GM21723 (cell line): Measurements from ENCODE around the gene WWOX.
A peak's percentile ranks its signal among the peaks of the same experiment; 100 is the strongest.

Experiments used
- ATAC-seq: cut with Tn5 transposase; IDR thresholded peaks from one replicate; pipeline ENCODE4 v1.9.1; 2021; ENCODE audit warnings: mild to moderate bottlenecking, moderate library complexity; ENCODE audit not compliant: unreplicated experiment

WWOX gene

DNA sequence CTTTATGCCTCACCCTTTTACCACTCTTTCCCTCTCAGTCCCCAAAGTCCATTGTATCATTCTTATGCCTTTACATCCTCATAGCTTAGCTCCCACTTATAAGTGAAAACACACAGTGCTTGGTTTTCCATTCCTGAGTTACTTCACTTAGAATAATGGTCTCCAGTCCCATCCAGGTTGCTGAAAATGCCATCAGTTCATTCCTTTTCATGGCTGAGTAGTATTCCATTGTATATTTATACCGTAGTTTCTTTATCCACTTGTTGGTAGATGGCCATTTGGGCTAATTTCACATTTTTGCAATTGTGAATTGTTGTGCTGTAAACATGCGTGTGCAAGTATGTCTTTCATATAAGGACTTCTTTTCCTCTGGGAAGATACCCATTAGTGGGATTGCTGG is 597.3 kb downstream of the WWOX start:
- no peak for ATAC-seq

DNA sequence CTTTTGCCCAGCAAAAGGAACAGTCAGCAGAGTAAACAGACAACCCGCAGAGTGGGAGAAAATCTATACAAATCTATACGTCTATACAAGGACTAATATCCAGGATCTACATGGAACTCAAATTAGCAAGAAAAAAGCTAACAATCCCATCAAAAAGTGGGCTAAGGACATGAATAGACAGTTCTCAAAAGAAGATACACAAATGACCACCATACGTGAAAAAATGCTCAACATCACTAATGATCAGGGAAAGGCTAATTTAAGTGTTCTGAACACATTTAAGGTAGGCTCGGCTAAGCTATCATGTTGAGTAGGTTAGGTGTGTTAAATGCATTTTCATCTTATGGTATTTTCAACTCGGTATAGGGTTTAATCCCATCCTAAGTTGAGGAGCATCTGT is 598.0 kb downstream of the WWOX start:
- ATAC-seq: no peak

DNA sequence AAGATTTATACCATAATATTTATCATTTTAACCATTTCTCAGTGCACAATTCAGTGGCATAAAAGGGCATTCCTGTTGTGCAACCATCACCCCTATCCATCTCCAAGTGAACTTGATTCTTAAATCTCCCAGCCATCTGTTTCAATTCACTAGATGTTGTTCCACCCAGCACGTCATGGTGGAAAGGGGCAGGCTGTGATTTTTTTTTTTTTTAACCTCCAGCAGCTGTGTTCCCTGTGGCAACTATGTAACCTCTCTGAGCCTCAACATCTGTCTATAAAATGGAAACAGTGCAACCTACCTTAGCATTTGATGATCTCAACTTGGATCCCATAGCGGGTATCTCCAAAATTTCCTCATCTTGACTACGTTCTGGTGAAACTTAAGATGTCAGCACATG is 604.5 kb downstream of the WWOX start:
- no peak for ATAC-seq

DNA sequence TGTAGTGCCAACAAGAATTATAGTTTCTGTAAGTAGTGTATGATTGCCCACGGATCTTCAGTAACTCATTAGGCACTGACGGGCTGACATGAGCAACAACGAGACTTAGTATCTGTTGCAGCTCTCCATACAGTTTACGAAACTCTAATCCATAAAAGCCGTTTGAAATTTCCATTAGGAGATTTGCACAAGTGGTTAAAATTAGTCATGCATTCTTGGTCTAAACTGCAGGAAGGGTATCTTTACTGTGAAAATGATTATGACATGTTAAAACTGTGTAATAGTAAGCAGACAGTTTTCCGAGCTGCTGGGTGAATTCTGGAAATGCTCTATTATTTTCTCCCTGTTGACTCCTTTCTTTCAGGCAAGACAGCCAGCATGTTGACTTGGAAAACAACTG is 605.0 kb downstream of the WWOX start:
- no peak for ATAC-seq

DNA sequence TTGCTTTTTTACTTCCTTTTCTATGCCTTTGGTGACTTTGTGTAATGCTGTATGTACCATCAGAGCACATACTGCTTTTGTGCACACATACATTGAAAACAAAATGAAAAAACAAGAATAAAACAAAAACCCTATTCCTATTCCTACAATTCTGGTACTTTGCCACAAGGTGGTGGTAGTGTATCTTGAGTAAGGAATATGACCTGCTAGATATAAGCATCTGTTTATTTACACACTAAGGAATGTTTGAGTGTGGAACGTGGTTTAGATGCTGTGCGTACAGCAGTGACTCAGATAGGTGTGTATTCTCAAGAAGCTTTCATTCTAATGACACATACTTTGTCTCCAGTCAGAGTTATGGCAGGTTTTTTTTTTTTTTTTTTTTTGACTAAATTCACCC is 606.2 kb downstream of the WWOX start:
- no peak for ATAC-seq

DNA sequence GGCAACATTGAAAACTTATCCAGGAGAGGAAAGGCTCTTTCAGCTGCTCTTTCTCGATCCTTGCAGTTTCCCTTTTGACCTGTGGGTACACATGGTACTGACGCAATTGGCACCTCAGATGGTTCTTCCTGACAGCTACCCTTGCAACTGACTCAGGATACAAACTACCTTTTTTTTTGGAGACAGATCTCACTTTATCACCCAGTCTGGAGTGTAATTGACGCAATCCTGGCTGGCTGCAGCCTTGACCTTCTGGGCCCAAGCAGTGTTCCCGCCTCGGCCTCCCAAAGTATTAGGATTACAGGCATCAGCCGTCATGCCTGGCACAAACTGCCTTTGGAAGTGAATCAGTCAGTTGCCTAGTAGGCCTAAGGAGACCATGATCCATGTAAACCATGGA is 607.2 kb downstream of the WWOX start:
- ATAC-seq: no peak

DNA sequence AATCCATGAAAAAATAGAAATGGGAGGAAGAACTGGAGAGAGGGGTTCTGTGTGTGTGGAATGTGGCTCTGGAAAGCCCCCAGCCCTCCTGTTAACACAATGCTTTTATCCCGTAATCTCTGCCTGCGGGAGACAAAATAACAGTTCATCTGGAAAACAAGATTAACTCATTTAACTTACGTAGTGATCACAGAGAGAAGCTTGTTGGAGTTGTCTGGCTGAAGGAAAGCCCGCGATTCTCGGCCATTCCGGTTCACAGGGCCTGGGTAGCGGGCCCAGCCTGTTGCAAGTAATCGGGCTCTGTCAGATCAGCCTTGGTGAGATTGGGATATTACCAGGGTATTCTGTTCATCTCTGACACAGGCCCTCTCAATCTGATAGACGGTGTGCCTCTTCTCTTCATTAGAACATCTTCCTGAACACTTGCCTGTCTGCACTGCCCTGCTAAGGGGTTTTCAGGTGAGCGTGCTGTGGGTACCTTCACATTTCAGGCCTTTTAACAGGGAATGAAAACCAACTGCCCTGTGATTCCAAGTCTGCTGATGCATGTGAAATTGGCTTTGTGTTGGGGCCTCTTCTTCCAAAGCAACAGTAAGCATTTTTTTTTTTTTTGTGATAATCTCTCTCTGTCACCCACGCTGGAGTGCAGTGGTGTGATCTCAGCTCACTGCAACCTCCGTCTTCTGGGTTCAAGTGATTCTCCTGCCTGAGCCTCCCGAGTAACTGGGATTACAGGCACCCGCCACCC is 609.9 kb downstream of the WWOX start:
- ATAC-seq: no peak

DNA sequence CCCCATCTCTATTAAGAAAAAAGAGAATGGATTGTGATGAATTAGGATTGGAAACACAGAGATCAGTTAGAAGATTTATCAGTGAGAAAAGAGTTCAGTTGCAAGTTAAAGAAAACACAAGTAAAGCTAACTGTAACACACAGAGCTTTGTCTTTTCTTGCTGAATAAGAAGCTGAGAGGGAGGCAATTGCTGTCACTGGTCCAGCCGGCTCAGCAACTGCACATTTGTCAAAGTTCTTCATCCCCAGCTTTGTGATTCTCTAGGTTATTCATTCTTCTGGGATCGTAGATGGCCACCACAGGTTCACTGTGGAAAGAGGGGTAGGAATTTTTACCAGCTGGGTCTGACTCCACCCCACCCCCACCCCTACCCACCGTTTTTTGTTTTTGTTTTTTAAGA is 615.7 kb downstream of the WWOX start:
- no peak for ATAC-seq

DNA sequence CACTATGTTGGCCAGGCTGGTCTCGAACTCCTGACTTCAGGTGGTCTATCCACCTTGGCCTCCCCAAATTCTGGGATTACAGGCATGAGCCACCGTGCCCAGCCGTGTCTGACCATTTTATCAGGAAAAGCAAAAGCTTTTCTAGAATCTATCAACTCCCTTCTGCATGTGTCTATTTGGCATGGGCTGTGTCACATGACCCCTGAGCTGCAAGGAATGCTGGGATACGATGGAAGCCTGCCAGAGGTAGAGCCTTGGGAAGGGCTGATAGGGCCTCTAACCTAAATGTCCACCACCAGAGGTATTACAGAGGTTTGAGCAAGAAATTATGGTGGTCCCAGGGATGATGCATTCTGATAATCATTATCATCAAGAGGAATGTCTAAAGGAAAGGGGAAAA is 616.2 kb downstream of the WWOX start:
- ATAC-seq: no peak

DNA sequence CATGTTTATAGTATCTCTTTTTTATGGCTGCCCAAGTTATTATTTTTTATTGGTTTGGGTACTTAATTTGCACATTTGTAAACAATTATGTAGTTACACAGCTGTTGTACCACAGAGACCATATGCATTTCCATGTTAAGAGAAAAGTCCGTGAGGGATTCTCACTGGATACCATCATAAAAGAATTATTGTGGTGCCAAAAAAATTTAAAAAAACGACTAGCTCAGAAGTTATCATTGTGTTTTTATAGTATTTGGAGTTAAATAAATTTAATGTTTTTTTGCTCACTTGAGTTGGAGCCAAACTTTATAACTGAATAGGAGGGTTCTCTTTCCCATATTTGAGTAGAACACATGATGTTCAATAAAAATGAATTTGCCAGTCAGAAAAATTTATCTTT is 618.7 kb downstream of the WWOX start:
- no peak for ATAC-seq

DNA sequence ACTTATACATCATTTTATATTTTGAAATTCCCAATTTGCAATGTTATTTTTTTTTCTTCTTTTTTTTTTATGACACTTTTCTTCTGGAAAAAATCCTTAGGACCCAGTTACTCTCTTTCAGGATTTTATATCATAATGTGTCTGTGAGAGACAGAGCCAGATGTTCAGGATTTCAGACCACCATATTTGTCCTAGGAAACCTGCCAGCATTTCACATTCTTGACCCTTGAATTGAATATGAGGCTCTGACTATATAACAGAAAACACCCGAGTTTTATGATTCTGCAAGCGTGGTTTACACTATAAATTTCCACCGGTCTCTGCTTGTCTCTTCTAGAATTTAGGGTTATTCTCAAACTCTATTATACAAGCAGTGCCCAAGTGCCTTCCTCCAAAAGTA is 621.0 kb downstream of the WWOX start:
- ATAC-seq: no peak

DNA sequence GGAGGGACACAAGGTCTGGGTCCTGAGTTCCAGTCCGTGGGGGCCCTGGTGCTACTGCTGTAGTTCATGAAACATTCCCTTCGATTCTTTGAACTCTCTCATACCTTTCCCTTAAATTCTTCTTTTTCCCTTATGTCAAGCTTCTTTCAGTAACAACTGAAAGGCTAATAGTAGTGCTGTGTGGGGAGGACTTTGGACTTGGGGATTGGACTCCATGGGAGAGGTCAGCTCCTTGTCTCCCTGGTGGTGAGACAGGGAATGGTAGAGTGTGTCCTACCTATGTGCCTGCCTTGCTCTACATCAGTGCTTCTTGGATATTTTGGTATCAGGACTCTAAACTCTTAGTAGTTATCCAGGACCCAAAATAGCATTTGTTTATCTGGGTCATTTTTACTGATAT is 628.1 kb downstream of the WWOX start:
- ATAC-seq: no peak

DNA sequence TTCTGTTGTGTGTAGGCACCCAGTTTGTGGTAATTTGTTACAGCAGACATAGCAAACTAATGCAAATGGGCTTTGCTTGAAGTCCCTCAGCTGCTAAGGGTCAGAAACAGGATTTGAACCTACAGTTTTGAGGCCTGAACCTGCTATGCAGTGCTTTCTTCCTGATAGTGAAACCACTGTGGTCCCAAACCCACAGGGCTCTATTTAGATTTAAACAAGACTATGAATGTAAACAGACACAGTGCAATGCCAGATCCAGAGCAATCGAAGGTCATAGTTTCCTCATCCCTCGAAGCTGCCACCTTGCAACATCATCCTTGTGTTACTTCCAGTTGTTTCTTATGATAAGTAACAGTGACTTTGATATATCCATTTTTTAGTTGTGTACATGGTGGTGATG is 630.2 kb downstream of the WWOX start:
- ATAC-seq: no peak

DNA sequence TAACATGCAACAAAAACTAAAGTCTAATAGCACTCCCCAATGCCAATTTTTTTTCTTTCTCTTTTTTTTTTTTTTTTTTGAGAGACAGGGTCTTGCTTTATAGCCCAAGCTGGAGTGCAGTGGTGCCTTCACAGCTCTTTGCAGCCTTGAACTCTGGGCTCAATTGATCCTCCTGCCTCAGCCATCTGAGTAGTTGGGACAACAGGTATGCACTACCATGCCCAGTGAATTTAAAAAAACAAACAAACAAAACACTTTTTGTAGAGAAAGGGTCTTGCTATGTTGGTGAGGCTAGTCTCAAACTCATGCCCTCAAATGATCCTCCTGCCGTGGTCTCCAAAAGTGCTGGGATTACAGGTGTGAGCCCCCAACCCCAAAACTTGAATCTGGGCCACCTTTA is 632.3 kb downstream of the WWOX start:
- no peak for ATAC-seq

DNA sequence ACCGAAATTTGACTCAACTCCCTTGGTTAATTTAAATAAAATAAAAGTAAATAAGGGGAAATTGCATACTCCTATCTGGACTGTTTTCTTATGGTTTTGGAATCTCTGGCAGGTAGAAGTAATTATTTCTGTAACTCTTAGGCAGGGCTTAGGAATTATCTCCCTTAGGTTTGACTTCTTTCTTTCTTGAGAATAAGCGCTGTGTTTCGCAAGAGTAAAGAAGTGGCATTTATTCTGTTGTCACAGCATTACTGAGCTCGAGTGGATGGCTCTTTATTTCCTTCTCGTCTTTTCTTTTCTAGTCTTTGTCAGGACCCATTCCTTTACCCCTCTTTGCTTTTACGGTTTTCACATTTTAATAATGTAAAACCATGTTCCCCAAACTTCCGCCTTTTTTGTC is 633.2 kb downstream of the WWOX start:
- no peak for ATAC-seq

DNA sequence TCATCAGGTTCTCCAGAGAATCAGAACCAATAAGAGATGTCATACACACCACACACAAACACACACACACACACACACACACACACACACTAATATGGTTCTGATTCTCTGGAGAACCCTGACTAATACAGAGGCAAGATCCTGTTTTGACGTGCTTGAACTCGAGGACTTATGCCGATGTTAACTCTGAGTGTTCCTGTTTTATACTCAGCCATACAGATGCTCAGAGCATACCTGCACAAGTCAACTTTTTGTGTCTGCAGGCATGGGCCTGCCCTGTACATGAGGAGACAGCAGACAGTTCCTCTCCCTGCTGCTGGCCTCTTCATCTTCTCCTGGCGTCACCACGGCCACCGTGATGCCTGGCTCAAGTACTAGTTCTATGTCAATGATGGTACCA is 635.9 kb downstream of the WWOX start:
- no peak for ATAC-seq

DNA sequence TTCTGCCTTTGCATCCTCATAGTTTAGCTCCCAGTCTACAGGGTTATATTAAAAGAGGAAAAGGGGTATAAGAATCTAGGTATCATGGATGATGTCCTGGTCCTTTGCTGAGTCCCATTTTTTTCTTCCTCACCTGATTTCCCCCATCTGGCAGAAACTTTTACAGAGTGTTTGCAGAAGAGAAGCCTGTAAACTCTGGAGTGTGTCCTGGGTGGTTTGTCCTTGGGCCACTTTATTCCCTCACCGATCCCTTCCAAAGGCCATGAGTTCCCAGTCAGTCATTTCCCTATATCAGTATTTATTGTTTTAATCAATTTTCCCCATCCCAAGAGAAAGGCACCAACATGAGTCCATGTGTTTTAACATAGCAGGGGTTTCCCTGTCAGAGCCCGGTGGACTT is 638.2 kb downstream of the WWOX start:
- ATAC-seq: no peak

DNA sequence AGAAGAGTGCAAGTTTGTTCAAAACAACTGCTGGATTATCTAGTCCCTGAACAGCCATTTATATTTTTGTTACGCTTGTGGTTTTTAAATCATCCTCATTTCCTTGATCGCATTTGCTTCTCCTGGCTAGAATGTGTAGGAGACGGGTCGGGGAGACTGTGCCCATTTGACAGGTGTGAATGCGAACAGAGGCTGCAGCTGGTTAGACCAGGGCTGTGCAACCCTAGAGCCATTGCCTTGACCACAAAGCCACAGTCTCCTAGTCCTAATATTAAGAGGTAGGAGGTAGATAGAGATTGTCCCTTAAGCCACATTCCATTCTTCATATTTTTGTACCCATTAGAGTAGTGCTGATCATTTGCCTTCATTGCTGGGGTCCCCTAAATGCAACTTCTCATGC is 639.1 kb downstream of the WWOX start:
- ATAC-seq: no peak

DNA sequence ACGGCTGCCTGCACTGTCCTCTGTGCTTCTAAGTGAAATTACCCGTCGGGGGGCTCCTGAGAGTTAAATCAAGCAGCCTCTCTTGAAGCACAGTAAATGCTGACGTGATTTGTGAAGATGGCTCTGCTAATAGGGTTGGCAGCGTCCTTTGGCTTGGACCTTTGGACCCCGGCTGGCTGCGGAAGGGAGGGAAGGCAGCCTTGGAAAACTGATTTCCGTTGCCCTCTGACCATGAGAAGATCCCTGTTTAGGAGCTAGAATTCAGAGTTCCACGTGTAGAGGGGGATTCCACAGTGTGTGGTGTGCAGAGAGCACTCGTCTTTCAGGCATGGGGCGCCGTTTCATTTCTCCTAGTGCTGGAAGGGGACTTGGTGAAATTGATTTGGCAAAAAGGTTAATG is 640.8 kb downstream of the WWOX start:
- ATAC-seq: no peak

DNA sequence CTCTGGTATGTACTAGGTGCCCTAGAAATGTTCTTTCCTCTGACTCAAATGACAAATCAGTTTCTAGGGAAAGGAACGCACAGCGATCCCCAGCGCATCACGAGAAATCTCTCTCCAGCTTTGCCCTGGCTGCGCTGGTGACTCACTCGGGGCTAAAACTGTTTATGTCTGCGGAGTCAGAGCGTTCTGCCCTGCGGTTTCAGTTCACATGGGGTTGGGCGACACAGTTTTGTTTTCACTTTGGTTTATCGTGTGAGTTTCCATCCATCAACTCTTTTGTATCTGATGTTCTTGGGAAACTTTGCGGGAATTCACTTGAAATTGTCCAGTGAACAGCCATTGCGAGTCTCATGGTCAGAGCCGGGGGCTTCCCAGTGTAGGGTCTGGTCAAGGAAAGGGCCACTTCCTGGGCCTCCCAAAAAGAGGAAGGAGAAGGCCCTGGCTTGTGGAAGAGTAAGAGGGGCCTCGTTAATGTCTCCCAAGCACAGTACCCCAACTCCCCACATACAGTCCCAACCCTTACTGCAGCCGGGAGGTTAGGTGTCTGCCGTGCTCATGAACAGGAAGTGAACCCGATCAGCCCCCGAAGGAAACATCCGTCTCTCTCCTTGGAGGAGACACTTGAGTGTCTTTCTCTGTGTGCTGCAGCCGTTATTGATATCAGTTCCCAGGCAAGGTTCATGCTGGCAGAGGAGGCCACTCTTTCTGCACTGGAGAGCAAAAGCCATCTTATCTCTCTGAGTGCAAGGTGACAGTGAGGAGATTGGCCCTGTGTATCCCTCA is 643.2 kb downstream of the WWOX start:
- ATAC-seq: peak; percentile 98

DNA sequence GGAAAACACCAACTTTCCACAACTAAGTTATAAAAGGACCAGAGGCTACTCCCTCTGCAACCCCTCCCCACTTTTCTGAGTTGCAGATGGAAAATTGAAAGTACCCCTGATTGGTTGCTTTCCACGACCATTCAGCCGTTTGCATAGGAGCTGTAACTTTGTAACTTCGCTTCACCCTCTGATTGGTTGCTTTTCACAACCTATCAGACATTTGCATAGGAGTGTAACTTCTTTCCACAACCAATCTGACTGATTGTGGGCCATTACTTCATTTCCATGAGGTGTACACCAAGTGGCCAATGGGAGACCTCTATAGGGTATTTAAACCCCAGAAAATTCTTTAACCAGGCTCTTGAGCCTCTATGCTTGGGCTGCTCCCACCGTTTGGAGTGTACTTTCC is 644.1 kb downstream of the WWOX start:
- ATAC-seq: no peak

DNA sequence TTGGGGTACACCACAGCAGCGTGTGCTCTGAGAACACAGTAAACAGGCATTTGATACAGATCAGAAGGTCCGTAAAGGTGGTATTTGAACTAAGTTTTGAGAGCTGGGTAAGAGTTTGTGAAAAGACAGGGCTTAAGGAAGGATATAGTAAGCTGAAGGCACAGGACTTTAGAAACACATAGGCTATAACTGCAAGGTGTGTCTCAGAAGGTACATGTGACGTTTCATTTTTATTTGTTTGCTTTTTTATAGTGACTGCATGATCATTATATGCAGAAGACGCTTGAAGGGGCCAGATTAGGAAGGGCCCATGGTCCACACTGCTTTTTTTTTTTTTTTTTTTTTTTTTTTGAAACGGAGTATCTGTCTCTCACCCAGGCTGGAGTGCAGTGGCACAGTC is 644.6 kb downstream of the WWOX start:
- no peak for ATAC-seq

DNA sequence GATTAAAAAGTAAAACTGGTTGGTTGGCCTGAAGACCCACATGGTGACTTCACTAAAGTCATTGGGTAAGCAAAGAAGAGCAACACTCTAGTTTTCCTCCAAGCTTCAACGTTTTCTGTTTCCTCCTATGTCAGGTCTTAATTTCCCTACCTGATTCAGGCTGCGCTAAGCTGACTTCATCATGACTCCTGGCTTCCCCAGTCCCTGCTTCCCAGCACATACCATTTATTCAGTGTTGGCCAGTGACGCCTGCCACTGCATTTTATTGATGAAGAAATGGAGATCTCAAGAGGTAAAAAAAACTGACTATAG is 645.3 kb downstream of the WWOX start:
- ATAC-seq: no peak
